HepG2 (cell line): ENCODE data around the gene FGF19. TPM values are rescaled to one million over a fixed set of nuclear protein-coding genes. Genes with fewer than 3 reads are reported as not detected.

Experiments
- CEBPB ChIP-seq: IDR thresholded peaks from 2 replicates; pipeline ENCODE4 v1.6.1; 2011; ENCODE audit warnings: low read depth, low read length, improper control_type of control experiment, borderline replicate concordance
- DPF2 ChIP-seq: sonication (generic); formaldehyde crosslinking; IDR thresholded peaks from 2 replicates; pipeline ENCODE4 v1.4.0; 2020; ENCODE audit warnings: mild to moderate bottlenecking, low read depth, missing genetic modification reagents, borderline replicate concordance
- GTF3A ChIP-seq: sonication (generic); formaldehyde crosslinking; conservative IDR thresholded peaks from 2 replicates; pipeline ENCODE4 v1.4.0; 2020; ENCODE audit warnings: mild to moderate bottlenecking, missing genetic modification reagents
- HINFP ChIP-seq: sonication (generic); formaldehyde crosslinking; IDR thresholded peaks from 2 replicates; pipeline ENCODE4 v1.4.0; 2020; ENCODE audit warnings: low read depth, mild to moderate bottlenecking, missing genetic modification reagents
- PCBP2 ChIP-seq: fragments of 200-400 bp; formaldehyde crosslinking; optimal IDR thresholded peaks from 2 replicates; pipeline ENCODE3; 2018; ENCODE audit warnings: low read length, low read depth; ENCODE audit not compliant: poor library complexity, severe bottlenecking
- SP1 ChIP-seq, 2 experiments: fragments of 450-650 bp in 1 of 2; sonication (generic) in 1 of 2; formaldehyde crosslinking in 1 of 2; IDR thresholded peaks; 2 replicates each; pipeline versions ENCODE4 v1.4.0 to v1.6.1; 2016 to 2020; ENCODE audit warnings: missing genetic modification reagents in 1 of 2
- TEF ChIP-seq: sonication (generic); formaldehyde crosslinking; IDR thresholded peaks from 2 replicates; pipeline ENCODE4 v1.5.0; 2020; ENCODE audit warnings: missing genetic modification reagents
- THRA ChIP-seq: sonication (generic); formaldehyde crosslinking; IDR thresholded peaks from 2 replicates; pipeline ENCODE4 v1.4.0; 2020; ENCODE audit warnings: missing genetic modification reagents, borderline replicate concordance
- ZNF260 ChIP-seq: sonication (generic); formaldehyde crosslinking; IDR thresholded peaks from 2 replicates; pipeline ENCODE4 v1.4.0; 2020; ENCODE audit warnings: missing genetic modification reagents, low read depth, mild to moderate bottlenecking, borderline replicate concordance
- ZNF335 ChIP-seq: sonication (generic); formaldehyde crosslinking; IDR thresholded peaks from 2 replicates; pipeline ENCODE4 v1.4.0; 2020; ENCODE audit warnings: missing genetic modification reagents
- ZNF644 ChIP-seq: IDR thresholded peaks from 2 replicates; pipeline ENCODE4 v1.6.1; 2016; ENCODE audit warnings: low read depth
- ZNF777 ChIP-seq: sonication (generic); formaldehyde crosslinking; IDR thresholded peaks from 2 replicates; pipeline ENCODE4 v1.4.0; 2020; ENCODE audit warnings: missing genetic modification reagents
- polyA plus RNA-seq, 8 experiments: library from polyadenylated mRNA; depleted of rRNA in 3 of 8; stranded (reverse) in 7 of 8; unstranded in 1 of 8; fragments of >200 nt; fragmentation: Illumina TruSeq in 4 of 8; extraction: Trizol in 4 of 8; gene quantifications; 2 replicates each; pipeline versions ENCODE4 v1.2.1 to v1.2.3, GENCODE V29; 2011 to 2016; ENCODE audit warnings: low read depth in 4 of 8, missing spikeins in 1 of 8, mixed read lengths in 1 of 8; ENCODE audit not compliant: insufficient read depth in 1 of 8
- total RNA-seq, 5 experiments: library from RNA; depleted of rRNA; stranded (reverse); fragments of >200 nt; fragmentation: Illumina TruSeq; extraction: Trizol; gene quantifications; 2 replicates each; pipeline ENCODE4 v1.2.3, GENCODE V29; 2016; ENCODE audit warnings: low read depth in 1 of 5
- TF ChIP-seq, protein P1 (sequence below), 2 experiments: sonication (generic) in 1 of 2; formaldehyde crosslinking in 1 of 2; IDR thresholded peaks; 2 replicates each; pipeline versions ENCODE4 v1.4.0 to v1.6.1; 2016 to 2020; ENCODE audit warnings: borderline replicate concordance in 1 of 2, low read depth in 1 of 2, mild to moderate bottlenecking in 1 of 2, missing genetic modification reagents in 1 of 2
- TF ChIP-seq, protein P2 (sequence below): sonication (generic); formaldehyde crosslinking; IDR thresholded peaks from 2 replicates; pipeline ENCODE4 v1.5.0; 2020; ENCODE audit warnings: mild to moderate bottlenecking, missing genetic modification reagents

FGF19 gene
- total and polyA plus RNA-seq, 2 of the 13 experiments (the other 11 are each of a cell fraction or from before 2014, with no cell fraction given) = 0.07 TPM; not detected in 1

DNA sequence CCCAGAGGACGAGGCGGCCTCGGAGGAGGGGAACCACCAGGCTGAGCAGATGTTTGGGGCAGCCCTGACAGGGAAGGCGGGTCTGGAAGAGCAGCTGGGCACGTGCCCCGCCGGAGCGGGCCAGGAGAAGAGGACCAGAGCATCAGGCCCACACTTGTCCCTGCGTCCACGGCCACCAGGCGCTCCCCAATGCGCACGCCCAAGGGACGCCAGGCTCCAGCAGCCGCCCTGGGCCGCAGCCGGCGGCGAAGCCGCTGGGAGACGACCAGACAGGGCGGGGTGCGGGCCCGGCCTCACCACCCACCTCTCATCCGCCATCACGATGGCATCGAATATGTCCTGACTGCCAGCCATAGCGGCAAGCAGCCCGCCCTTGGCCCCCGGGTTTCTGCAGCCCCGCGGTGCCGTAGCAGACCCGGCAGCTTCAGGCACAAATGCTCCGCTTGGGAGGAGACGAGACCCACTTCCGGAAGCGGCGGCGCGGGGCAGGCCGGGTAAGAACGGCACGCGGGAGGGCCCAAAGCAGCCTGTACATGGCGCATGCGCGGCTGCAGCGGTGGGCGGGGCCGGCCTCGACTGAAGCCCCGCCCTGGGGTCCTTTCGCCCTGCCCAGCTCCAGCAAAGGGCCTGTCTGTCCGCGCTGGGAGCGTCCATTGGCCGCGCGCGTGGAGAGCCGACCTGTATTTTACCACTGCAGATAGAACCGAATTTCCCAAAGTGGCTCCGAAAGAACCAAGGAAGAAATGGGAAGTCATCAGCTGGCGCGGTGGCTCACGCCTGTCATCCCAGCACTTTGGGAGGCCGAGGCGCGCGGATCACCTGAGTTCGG is 28.7 kb downstream of the FGF19 start, which contains the start of gene LTO1 (continued):
- peak; percentile 55; the same call in 1 of the 2 replicates for TF ChIP-seq THRA (CRISPR knock-in tag)
- TF ChIP-seq, protein P1, sequence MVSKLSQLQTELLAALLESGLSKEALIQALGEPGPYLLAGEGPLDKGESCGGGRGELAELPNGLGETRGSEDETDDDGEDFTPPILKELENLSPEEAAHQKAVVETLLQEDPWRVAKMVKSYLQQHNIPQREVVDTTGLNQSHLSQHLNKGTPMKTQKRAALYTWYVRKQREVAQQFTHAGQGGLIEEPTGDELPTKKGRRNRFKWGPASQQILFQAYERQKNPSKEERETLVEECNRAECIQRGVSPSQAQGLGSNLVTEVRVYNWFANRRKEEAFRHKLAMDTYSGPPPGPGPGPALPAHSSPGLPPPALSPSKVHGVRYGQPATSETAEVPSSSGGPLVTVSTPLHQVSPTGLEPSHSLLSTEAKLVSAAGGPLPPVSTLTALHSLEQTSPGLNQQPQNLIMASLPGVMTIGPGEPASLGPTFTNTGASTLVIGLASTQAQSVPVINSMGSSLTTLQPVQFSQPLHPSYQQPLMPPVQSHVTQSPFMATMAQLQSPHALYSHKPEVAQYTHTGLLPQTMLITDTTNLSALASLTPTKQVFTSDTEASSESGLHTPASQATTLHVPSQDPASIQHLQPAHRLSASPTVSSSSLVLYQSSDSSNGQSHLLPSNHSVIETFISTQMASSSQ (IDR thresholded peaks at IDR 0.05; ENCODE audit: low read depth) = no peak
- TF ChIP-seq, protein P1 (CRISPR knock-in tag; IDR thresholded peaks at IDR 0.05; ENCODE audit: borderline replicate concordance) = peak; percentile 80; the same call in 1 of the 2 replicates
- no peak for TF ChIP-seq TEF (CRISPR knock-in tag)
- TF ChIP-seq DPF2 (CRISPR knock-in tag) = no peak
- peak; percentile 93 for TF ChIP-seq ZNF335 (CRISPR knock-in tag)
- TF ChIP-seq CEBPB = no peak
- TF ChIP-seq HINFP (CRISPR knock-in tag) = peak; percentile 81
- TF ChIP-seq ZNF260 (CRISPR knock-in tag) = no peak
- TF ChIP-seq SP1 (IDR thresholded peaks at IDR 0.05) = no peak
- peak; percentile 87 for TF ChIP-seq SP1 (CRISPR knock-in tag; IDR thresholded peaks at IDR 0.05)
- TF ChIP-seq, protein P2, sequence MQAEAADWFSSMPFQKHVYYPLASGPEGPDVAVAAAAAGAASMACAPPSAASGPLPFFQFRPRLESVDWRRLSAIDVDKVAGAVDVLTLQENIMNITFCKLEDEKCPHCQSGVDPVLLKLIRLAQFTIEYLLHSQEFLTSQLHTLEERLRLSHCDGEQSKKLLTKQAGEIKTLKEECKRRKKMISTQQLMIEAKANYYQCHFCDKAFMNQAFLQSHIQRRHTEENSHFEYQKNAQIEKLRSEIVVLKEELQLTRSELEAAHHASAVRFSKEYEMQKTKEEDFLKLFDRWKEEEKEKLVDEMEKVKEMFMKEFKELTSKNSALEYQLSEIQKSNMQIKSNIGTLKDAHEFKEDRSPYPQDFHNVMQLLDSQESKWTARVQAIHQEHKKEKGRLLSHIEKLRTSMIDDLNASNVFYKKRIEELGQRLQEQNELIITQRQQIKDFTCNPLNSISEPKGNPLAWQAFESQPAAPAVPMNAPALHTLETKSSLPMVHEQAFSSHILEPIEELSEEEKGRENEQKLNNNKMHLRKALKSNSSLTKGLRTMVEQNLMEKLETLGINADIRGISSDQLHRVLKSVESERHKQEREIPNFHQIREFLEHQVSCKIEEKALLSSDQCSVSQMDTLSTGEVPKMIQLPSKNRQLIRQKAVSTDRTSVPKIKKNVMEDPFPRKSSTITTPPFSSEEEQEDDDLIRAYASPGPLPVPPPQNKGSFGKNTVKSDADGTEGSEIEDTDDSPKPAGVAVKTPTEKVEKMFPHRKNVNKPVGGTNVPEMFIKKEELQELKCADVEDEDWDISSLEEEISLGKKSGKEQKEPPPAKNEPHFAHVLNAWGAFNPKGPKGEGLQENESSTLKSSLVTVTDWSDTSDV (CRISPR knock-in tag) = no peak
- no peak for TF ChIP-seq PCBP2
- TF ChIP-seq ZNF777 (CRISPR knock-in tag) = no peak
- no peak; the same call in 1 of the 2 replicates for TF ChIP-seq GTF3A (CRISPR knock-in tag)
- TF ChIP-seq ZNF644 (CRISPR knock-in tag) = 0 out of 2 replicates have a peak, but pooled peaks have one; percentile 17
